GM12878 (cell line): ENCODE results near the gene SECTM1. TPM values are rescaled to one million over a fixed set of nuclear protein-coding genes. Genes with fewer than 3 reads are reported as not detected.

Experiments used
- ATAC-seq: fragments of 200-7000 bp; cut with Tn5 transposase; 3 replicates; pipeline ENCODE4 v1.9.1; 2020; ENCODE audit warnings: mild to moderate bottlenecking, moderate library complexity
- BruUV-seq: library from RNA; stranded (reverse); fragments of 400-500 nt; replicated peaks from 2 replicates; lab custom pipeline; 2021; lab: Mats Ljungman, UMichigan
- CTCF ChIA-PET: fragments of 300-600 bp; sonication (Branson Sonifier 250); formaldehyde crosslinking; extraction: SDS; loops from one replicate; lab custom pipeline; 2021; ENCODE audit warnings: inconsistent platforms; lab: Yijun Ruan, JAX
- POLR2A ChIA-PET: fragments of 350-600 bp; formaldehyde crosslinking; extraction: SDS; loops from one replicate; lab custom pipeline; 2021; ENCODE audit warnings: inconsistent platforms; lab: Charles Lee
- RAD21 ChIA-PET: fragments of 300-600 bp; sonication (Branson Sonifier 250); formaldehyde crosslinking; loops from one replicate; lab custom pipeline; 2023; ENCODE audit warnings: antibody characterized with exemption; ENCODE audit not compliant: unreplicated experiment; lab: Charles Lee
- SMC1A ChIA-PET: fragments of 300-600 bp; sonication (Branson Sonifier 250); formaldehyde crosslinking; loops from one replicate; lab custom pipeline; 2023; ENCODE audit not compliant: unreplicated experiment, uncharacterized antibody; lab: Charles Lee
- DNase-seq: peaks from one replicate; pipeline ENCODE4 v3.0.0-alpha.2; 2011; ENCODE audit warnings: low read depth, low spot score
- FAIRE-seq: peaks from 3 replicates; lab custom pipeline; 2011; peaks lifted over from hg19 to GRCh38; lab: Jason Lieb, UNC
- H2AFZ ChIP-seq: 2 replicates; pipeline ENCODE4 v1.6.0; 2011; ENCODE audit warnings: low read depth, low read length, control low read depth; ENCODE audit not compliant: control insufficient read depth
- H3K27ac ChIP-seq: 2 replicates; pipeline ENCODE4 v1.5.1; 2011; ENCODE audit warnings: control low read depth; ENCODE audit not compliant: control insufficient read depth, insufficient read depth
- H3K27me3 ChIP-seq, 2 experiments: replicated peaks in 1 of 2; 2 replicates each; pipeline versions ENCODE4 v1.6.0 to v1.6.1; 2011; ENCODE audit warnings: low read length in 1 of 2; ENCODE audit not compliant: control insufficient read depth in 2 of 2, insufficient read depth in 2 of 2
- H3K36me3 ChIP-seq, 2 experiments: 2 replicates each; pipeline ENCODE4 v1.5.1; 2011; ENCODE audit warnings: low read length in 1 of 2; ENCODE audit not compliant: control insufficient read depth in 2 of 2, insufficient read depth in 2 of 2
- H3K4me1 ChIP-seq: 2 replicates; pipeline ENCODE4 v1.6.1; 2011; ENCODE audit warnings: mild to moderate bottlenecking, low read length, moderate library complexity, mixed read lengths; ENCODE audit not compliant: control insufficient read depth, insufficient read depth
- H3K4me2 ChIP-seq: 2 replicates; pipeline ENCODE4 v1.6.0; 2011; ENCODE audit warnings: control low read depth; ENCODE audit not compliant: control insufficient read depth, insufficient read depth
- H3K4me3 ChIP-seq: fragments of 200-600 bp; sonication (generic); 2 replicates; pipeline ENCODE4 v1.5.1; 2016
- H3K79me2 ChIP-seq: 2 replicates; pipeline ENCODE4 v1.6.0; 2011; ENCODE audit warnings: low read length; ENCODE audit not compliant: control insufficient read depth, insufficient read depth
- H3K9ac ChIP-seq: 2 replicates; pipeline ENCODE4 v1.8.0; 2011; ENCODE audit warnings: low read length, control low read depth, mixed read lengths; ENCODE audit not compliant: control insufficient read depth, insufficient read depth
- H3K9me3 ChIP-seq: replicated peaks from 3 replicates; pipeline ENCODE4 v1.5.1; 2011; ENCODE audit warnings: mild to moderate bottlenecking, low read length; ENCODE audit not compliant: control insufficient read depth, insufficient read depth
- H4K20me1 ChIP-seq: 2 replicates; pipeline ENCODE4 v1.6.0; 2011; ENCODE audit not compliant: control insufficient read depth, insufficient read depth
- JUNB ChIP-seq: IDR thresholded peaks from 2 replicates; pipeline ENCODE4 v1.6.1; 2016; ENCODE audit warnings: antibody characterized with exemption, mild to moderate bottlenecking
- KAT2A ChIP-seq: conservative IDR thresholded peaks from 2 replicates; pipeline ENCODE4 v1.6.1; 2011; ENCODE audit warnings: low read depth, low read length; ENCODE audit not compliant: control insufficient read depth
- NFYA ChIP-seq: IDR thresholded peaks from 2 replicates; pipeline ENCODE4 v1.6.1; 2011; ENCODE audit warnings: low read depth, mild to moderate bottlenecking, low read length, improper control_type of control experiment, borderline replicate concordance
- POLR2A ChIP-seq: IDR thresholded peaks from 2 replicates; pipeline ENCODE4 v1.6.1; 2011; ENCODE audit warnings: low read depth, mild to moderate bottlenecking, low read length
- POLR2AphosphoS5 ChIP-seq: IDR thresholded peaks from 2 replicates; pipeline ENCODE4 v1.6.1; 2011; ENCODE audit warnings: mild to moderate bottlenecking, low read length, inconsistent platforms
- SPI1 ChIP-seq: IDR thresholded peaks from 2 replicates; pipeline ENCODE4 v1.6.1; 2011; ENCODE audit warnings: low read depth, mild to moderate bottlenecking, low read length, moderate library complexity, borderline replicate concordance; ENCODE audit not compliant: insufficient read depth
- SREBF1 ChIP-seq: IDR thresholded peaks from 2 replicates; pipeline ENCODE4 v1.6.1; 2012; ENCODE audit warnings: mild to moderate bottlenecking, low read length
- SREBF2 ChIP-seq: IDR thresholded peaks from 2 replicates; pipeline ENCODE4 v1.6.1; 2012; ENCODE audit warnings: mild to moderate bottlenecking, low read length
- SUZ12 ChIP-seq: fragments of 200-600 bp; sonication (generic); IDR thresholded peaks from one replicate; pipeline ENCODE4 v1.6.1; 2018; ENCODE audit warnings: antibody characterized with exemption, mild to moderate bottlenecking; ENCODE audit not compliant: unreplicated experiment
- TAF1 ChIP-seq: IDR thresholded peaks from 2 replicates; pipeline ENCODE4 v1.6.1; 2011; ENCODE audit warnings: mild to moderate bottlenecking, low read depth, low read length, borderline replicate concordance
- ZNF217 ChIP-seq: fragments of 450-650 bp; IDR thresholded peaks from 2 replicates; pipeline ENCODE4 v1.6.1; 2017; ENCODE audit warnings: antibody characterized with exemption, mild to moderate bottlenecking
- WGBS: methylation state at CpG from one replicate; pipeline ENCODE4 v1.1.6; 2016; ENCODE audit warnings: low lambda C conversion rate; ENCODE audit not compliant: insufficient replicate concordance, insufficient coverage; ENCODE audit errors: missing lambda C conversion rate; 5-methylcytosine and 5-hydroxymethylcytosine counted together
- in situ Hi-C: fragments of 300-500 bp; cut with MboI; formaldehyde crosslinking; loops from 9 replicates; pipeline ENCODE4 v1.14.3; 2018; ENCODE audit warnings: mixed read lengths
- intact Hi-C: fragments of 100-400 bp; cut with micrococcal nuclease; formaldehyde crosslinking; loops from one replicate; pipeline ENCODE4 v1.14.2; 2022; ENCODE audit not compliant: unreplicated experiment
- polyA plus RNA-seq, 11 experiments: library from polyadenylated mRNA; depleted of rRNA in 4 of 11; unstranded in 6 of 11; stranded (reverse) in 5 of 11; fragments of >200 nt; fragmentation: Nextera tagmentation in 4 of 11; fragmentation: Illumina TruSeq in 1 of 11; extraction: Ambion mirVana in 4 of 11; extraction: Trizol in 1 of 11; gene quantifications; 1 replicate in 1 of 11; 2 replicates in 10 of 11; pipeline versions ENCODE4 v1.2.1 to v1.2.3, GENCODE V29; 2011 to 2016; ENCODE audit warnings: inconsistent platforms in 2 of 11, missing spikeins in 2 of 11, low read depth in 1 of 11
- total RNA-seq, 4 experiments: library from RNA; depleted of rRNA in 3 of 4; stranded (reverse); fragments of >200 nt in 3 of 4; fragmentation: Illumina TruSeq in 1 of 4; extraction: Trizol in 1 of 4; gene quantifications; 2 replicates each; pipeline versions ENCODE4 v1.2.1 to v1.2.3, GENCODE V29; 2013 to 2021
- TF ChIP-seq, protein P1 (sequence below): IDR thresholded peaks from 2 replicates; pipeline ENCODE4 v1.6.1; 2012; ENCODE audit warnings: improper control_type of control experiment, low read depth, low read length; ENCODE audit not compliant: insufficient replicate concordance

The SECTM1 gene
- total and polyA plus RNA-seq, 10 of the 15 experiments (the other 5 are each of a cell fraction or from before 2014, with no cell fraction given): 0.10 to 0.13 (median 0.12) TPM; not detected in 7

DNA sequence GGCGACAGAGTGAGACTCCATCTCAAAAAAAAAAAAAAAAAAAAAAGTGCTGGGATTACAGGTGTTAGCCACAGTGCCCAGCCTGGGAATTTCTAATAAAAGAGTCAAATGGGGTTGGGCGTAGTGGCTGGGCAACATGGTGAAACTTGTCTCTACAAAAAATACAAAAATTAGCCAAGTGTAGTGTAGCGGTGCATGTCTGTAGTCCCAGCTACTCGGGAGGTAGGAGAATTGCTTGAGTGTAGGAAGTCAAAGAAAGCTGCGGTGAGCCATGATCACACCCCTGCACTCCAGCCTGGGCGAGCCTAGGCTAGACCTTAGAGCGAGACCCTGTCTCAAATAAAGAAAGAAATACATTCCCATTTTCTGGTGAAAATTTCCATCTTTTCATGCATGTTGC lies 35.6 kb upstream of the SECTM1 start:
- Histone ChIP-seq H3K4me3 (no peak overlapping the region), H2AFZ (no peak overlapping the region), H3K4me1 (peaks cover 12% of the 10 kb centered on the region), H3K9ac (no peak overlapping the region), H3K36me3 (no peaks in the 10 kb centered on the region), H3K27ac (no peak overlapping the region), H3K9me3 (no peaks in the 10 kb centered on the region), H3K79me2 (no peaks in the 10 kb centered on the region), H3K27me3 (peaks cover 0 to 4% of the 10 kb centered on the region in 2 experiments; a peak in 2 of 4 replicates), H4K20me1 (no peaks in the 10 kb centered on the region), H3K4me2 (no peak overlapping the region)
- in situ Hi-C loops (no loop called here), intact Hi-C loops (loop anchor here (5.0 kb wide), 1 partner anchor 33 kb away; no protein-coding TSS in a partner anchor)
- TF ChIP-seq KAT2A (no peak), ZNF217 (no peak), SREBF2 (no peak), JUNB (no peak), TAF1 (no peak), SREBF1 (no peak), NFYA (no peak), SUZ12 (no peak), POLR2A (no peak), SPI1 (no peak), POLR2AphosphoS5 (no peak)
- TF ChIP-seq, protein P1, sequence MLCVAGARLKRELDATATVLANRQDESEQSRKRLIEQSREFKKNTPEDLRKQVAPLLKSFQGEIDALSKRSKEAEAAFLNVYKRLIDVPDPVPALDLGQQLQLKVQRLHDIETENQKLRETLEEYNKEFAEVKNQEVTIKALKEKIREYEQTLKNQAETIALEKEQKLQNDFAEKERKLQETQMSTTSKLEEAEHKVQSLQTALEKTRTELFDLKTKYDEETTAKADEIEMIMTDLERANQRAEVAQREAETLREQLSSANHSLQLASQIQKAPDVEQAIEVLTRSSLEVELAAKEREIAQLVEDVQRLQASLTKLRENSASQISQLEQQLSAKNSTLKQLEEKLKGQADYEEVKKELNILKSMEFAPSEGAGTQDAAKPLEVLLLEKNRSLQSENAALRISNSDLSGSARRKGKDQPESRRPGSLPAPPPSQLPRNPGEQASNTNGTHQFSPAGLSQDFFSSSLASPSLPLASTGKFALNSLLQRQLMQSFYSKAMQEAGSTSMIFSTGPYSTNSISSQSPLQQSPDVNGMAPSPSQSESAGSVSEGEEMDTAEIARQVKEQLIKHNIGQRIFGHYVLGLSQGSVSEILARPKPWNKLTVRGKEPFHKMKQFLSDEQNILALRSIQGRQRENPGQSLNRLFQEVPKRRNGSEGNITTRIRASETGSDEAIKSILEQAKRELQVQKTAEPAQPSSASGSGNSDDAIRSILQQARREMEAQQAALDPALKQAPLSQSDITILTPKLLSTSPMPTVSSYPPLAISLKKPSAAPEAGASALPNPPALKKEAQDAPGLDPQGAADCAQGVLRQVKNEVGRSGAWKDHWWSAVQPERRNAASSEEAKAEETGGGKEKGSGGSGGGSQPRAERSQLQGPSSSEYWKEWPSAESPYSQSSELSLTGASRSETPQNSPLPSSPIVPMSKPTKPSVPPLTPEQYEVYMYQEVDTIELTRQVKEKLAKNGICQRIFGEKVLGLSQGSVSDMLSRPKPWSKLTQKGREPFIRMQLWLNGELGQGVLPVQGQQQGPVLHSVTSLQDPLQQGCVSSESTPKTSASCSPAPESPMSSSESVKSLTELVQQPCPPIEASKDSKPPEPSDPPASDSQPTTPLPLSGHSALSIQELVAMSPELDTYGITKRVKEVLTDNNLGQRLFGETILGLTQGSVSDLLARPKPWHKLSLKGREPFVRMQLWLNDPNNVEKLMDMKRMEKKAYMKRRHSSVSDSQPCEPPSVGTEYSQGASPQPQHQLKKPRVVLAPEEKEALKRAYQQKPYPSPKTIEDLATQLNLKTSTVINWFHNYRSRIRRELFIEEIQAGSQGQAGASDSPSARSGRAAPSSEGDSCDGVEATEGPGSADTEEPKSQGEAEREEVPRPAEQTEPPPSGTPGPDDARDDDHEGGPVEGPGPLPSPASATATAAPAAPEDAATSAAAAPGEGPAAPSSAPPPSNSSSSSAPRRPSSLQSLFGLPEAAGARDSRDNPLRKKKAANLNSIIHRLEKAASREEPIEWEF: no peak
- ChIA-PET SMC1A (no interaction called here), CTCF (interaction anchor here (2.5 kb wide), 1 partner anchor 11 kb away, joined by 8 read pairs; no protein-coding TSS in a partner anchor), RAD21 (interaction anchor here (1.4 to 1.5 kb wide), 3 partner anchors 68 to 128 kb away, joined by 3 read pairs; no protein-coding TSS in a partner anchor), POLR2A (no interaction called here)
- no peak for ATAC-seq
- BruUV-seq: no TSS peak
- FAIRE-seq: no peak
- DNase-seq: no peak
- WGBS: 66% methylated on average over 6 of the region's 7 CpGs
